Iris pigment epithelial cell (primary cell): ENCODE results near the gene CAPN8.

Experiments used
- DNase-seq: peaks from one replicate; pipeline ENCODE4 v3.0.0-alpha.2; 2011; ENCODE audit warnings: low read depth

Gene CAPN8

GRCh38 chr1:223665592-223666312 lies at the start of gene CAPN8:
CAPN8 (minus strand) TSS chr1:223665701; CDS start chr1:223665646, 55 bp downstream.
- DNase-seq: no peak

DNA sequence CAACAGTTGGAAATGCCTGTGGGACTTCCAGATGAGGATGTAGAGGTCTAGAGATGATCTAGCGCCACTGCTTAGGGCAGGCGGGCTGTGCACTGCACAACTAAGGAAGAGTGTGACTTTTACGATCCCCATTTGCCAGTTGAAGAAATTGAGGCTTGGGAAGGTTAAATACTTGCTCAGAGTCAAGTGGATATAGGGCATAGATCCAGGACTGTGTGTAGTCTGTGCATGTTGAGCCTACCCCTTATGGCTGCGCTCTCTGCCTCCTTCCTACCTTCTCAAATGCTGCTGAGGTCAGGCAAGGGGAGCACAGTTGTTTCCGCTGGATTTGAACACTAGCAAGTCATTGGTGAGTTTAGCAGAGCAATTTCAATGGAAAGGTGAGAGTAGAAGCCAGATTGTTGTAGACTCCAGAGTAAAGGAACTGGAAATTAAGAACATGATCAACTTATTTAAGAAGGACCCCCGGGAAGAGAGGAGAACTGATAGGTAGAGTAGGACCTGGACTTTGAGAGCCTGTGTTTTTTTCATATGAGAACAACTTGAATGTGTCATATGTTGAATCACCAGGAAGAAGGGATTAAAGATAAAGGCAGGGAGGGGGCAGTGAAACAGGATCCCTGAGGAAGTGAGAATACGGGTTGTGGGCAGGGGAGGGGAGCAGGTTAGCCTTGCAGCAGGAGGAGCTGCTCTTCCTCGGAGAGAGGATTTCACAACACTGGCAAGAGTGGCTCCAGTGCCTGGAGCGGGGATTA lies 49.5 kb upstream of the CAPN8 start:
- DNase-seq: peak; percentile 98

DNA sequence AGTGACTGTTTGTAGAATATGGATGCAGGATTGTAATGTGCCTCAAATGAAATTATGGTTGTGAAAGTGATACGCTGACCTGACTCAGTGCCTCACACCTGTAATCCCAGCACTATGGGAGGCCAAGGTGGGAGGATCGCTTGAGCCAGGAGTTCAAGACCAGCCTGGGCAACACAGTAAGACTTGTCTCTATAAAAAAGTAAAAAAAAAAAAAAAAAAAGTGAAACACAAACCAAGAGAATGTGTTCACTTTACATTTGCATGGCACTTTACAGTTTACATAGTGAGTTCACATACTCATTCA lies 48.9 kb upstream of the CAPN8 start:
- DNase-seq: no peak

DNA sequence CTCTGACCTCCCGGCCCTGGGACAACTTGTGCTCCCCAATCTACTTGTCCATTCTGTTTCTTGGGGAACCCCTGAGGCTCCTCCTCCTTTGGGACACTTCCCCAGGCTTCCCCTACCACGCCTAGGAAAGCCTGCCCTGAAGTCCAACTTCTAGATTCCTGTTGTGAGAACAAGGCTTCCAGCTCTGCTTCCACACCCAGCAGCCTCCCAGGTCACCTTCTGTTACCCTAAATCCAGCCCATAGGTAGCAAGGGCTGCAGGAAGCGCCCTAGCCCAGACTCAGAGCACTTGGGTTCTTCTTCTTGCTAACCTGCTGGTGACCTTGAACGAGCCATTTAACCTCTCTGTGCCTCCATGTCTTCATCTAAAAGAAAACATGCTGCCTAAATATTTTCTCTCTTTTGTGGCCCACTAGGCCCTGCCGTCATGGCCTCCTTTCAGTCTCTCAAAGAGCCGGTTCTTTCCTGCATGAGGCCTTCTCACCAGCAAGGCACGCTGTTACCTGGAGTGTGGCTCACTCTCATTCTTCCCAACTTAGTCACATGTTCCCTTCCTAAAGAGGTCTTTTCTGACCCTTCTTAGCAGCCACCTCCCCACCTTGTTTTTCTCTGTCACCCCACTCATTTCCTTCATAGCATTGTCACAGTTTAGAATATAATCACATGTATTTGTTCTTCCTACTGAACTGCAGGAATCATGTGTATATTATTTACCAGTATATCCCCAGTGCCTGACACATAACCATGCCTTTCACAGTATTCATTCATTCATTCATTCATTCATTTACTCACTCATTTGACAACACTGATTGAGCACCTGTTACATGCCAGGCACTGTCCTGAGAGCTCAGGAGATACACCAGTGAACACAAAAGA lies 48.3 kb upstream of the CAPN8 start:
- DNase-seq: no peak

DNA sequence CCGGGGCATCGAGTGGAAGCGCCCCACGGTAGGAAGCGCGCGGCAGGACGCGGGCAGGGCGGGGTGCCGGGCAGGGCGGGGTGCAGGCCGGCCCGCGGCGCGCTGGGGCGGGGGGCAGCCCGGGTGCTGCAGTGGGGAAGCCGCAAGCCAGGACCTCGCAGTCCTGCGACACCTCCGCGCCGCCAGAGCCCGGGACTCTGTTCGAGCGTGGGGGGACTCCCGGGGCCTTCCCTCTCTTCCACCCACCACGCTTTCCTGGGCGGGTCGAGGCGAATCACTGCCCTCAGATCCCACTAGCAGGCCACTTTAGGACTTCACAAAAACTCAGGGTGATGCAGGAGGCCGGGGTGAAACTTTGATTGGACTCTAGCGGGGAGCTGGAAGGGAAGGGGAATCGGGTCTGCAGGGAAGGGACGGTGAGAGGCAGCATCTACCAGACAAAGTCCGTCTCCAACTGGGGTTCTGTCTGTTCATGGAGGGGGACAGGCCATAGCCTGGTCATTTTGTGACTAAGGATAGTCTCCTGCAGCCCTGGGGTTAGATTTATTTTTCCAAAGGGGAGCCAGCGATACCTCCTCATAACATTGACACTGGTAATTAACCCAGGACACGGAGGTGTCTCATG lies 47.5 kb upstream of the CAPN8 start:
- no peak for DNase-seq

- DNase-seq: peak; percentile 91
Measured at GRCh38 chr1:223712194-223712849, 46.8 kb upstream of the CAPN8 start, which contains the start of gene CAPN2. CAPN2 (plus strand) TSS chr1:223712539; CDS start chr1:223712641, 102 bp downstream.

DNA sequence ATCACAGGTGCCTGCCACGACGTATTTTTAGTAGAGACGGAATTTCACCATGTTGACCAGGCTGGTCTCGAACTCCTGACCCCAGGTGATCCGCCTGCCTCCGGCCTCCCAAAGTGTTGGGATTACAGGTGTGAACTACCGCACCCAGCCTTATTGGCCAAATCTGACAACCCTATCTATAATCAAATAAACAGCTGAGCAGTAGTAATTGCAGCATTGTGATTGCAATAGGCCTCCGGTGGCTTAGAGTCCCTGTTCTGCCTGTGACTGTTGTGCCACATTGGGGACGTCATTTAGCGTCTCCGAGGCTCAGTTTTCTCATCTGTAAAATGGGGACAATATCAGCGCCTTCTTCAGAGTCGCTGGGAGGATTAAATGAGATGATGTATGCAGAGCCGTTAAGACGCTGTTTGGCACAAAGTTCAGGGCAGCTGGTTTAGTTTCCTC lies 46.3 kb upstream of the CAPN8 start:
- DNase-seq: no peak

GRCh38 chr1:223711173-223711572 lies 45.7 kb upstream of the CAPN8 start:
- peak; percentile 63 for DNase-seq

- DNase-seq: no peak
Measured at GRCh38 chr1:223710179-223711133, 45.0 kb upstream of the CAPN8 start.

- DNase-seq: peak; percentile 60
Measured at GRCh38 chr1:223709598-223709997, 44.1 kb upstream of the CAPN8 start.

DNA sequence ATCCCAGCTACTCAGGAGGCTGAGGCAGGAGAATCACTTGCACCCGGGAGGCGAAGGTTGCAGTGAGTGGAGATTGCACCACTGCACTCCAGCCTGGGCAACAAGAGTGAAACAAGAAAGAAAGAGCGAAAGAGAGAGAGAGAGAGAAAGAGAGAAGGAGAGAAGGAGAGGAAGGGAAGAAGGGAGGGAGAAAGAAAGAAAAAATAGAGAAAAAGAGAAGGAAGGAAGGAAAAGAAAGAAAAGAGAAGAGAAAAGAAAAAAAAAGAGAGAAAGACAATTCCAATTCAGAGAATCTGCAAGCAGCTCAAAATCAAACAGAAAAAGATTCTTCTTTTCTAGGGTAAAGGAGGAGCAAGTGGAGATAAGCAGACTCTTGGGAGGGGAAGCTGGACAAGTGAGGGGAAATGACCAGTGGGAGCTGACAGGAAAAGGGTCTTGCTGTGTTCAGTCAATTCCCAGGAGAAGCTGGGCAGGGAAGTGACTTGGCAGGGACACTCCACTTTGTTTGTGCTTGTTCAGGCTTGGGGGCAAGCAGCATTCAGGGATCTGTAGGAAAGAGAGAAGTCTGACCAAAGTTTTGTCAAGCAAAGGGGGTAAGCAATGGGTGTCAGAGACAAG lies 43.3 kb upstream of the CAPN8 start:
- DNase-seq: no peak

- DNase-seq: no peak
Measured at GRCh38 chr1:223708001-223708359, 42.5 kb upstream of the CAPN8 start.

DNA sequence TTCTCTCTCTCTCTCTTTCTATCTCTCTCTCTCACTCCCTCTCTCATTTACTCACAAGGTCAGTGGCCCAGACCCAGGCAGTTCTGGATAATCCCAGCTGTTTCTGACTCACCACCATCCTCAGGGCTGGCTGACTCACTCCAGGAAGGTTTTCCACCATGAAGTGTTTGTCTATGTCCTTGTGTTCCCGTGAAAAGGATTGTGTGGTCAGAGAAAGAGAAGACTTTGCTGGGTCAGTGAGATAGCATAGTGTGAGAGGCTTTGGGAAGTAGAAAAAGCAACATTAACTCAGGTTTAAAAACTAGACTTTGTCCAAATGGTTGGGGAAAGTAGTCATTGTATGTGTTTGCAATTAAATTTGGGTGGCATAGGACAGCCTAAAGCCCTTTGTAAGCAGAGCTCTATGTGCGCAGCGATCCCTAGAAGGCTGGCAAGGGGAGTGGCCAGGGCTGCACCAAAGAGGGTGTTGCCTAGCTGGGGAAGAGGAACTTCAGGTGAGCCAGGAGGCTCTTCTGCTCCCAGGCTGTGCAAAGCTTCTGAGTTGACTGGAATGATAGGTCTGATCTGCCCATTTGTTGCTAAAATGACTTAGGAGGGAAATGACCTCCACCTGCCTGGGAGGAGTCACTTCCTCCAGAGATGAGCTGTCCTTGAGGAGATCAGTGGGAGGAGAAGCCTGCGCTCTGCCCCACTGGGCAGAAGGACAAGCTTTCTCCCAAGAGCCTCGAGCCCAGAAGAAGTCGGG lies 41.9 kb upstream of the CAPN8 start:
- DNase-seq: peak; percentile 99

DNA sequence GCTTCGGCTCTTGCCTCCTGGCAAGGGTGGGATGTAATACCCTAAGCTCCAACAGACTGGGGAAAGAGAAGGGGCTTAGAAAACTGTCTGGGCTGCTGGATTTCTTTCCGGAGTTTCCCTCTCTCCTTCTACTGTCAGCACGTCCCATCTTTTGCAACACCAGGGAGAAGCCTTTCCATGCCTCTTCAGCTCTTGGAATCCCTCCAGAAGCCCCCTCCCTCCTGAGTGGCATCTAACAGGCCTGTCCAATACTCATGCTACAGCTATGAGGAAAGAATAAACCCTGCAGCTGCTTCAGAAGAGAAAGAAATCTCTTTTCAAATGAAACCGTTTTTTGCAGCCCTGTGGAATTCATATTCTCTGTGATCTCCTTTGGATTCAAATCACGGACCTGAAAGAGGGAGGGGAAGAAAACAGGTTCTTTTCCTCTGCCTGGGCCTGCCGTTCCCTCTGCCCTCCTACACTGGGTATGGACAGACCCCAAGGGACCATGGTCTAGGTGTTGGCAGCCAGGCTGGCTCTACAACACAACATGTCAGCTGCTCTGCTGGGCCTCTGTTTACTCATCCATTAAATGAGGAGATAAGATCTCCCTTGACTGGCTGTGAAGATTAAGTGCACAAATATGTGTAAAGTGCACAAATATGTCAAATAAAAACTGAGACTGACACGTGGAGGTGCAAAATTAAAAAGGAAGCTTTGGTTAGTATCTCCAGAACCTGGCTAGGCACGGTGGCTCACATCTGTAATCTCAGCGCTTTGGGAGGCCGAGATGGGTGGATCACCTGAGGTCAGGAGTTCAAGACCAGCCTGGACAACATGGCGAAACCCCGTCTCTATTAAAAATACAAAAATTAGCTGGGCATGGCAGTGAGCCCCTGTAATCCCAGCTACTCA lies 40.8 kb upstream of the CAPN8 start:
- peak; percentile 91 for DNase-seq

DNA sequence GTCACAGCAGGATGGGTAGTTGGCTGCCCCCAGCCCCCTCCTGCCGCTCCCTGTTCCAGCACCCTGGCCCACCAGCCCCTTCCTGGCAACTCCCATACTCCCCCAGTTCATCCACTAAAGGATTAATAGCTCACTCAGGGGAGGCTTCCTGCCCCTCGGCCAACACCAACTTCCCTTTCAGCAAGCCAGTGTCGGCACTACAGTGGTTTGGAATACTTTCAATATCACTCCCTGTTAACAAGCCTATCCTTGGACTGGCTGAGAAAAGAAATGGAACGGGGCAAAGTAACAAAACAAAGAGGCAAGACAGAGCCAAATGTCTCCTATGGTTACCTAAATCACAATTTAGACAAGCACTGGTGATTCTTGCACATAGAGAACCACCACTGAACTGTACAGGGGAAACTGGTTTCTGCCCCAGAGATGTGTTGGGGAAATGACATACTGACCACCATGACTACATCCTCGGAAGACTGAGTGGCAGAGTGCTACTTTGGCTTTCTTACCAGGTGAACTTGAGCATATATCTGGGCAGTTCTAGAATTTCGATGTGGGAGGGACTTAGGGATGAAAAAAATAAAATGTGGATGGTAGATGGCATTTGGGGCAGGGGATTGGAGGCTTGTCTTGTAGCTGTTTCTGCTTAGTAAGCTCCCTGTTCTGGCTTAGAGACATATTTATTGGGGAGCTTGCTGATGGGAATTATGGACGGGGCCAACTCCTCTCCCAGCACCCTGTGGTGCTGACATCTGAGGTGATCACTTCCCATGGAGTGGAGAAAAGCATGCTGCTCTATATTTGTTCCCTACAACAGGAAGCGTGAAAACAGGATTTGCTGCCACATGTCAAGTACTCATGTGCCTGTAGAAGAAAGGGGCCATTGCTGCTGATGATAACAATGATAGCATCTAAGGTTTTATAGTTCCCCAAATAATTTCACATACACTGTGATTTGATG lies 39.7 kb upstream of the CAPN8 start:
- DNase-seq: no peak

GRCh38 chr1:223703668-223704013 lies 38.1 kb upstream of the CAPN8 start:
- DNase-seq: no peak
